IMR-90 (cell line): Measurements from ENCODE around the gene ARL6IP6.

Experiments
- BHLHE40 ChIP-seq: fragments of 150-350 bp; IDR thresholded peaks from 2 replicates; pipeline ENCODE4 v1.6.1; 2016; ENCODE audit warnings: mild to moderate bottlenecking, low read depth, low read length
- CEBPB ChIP-seq: IDR thresholded peaks from 2 replicates; pipeline ENCODE4 v1.6.1; 2012; ENCODE audit warnings: low read depth, low read length, improper control_type of control experiment
- FOS ChIP-seq: fragments of 150-350 bp; IDR thresholded peaks from 2 replicates; pipeline ENCODE4 v1.6.1; 2016; ENCODE audit warnings: low read depth, low read length
- MAFK ChIP-seq: IDR thresholded peaks from 2 replicates; pipeline ENCODE4 v1.6.1; 2012; ENCODE audit warnings: low read depth, low read length, improper control_type of control experiment
- MAZ ChIP-seq: IDR thresholded peaks from 2 replicates; pipeline ENCODE4 v1.6.1; 2012; ENCODE audit warnings: low read depth, mild to moderate bottlenecking, low read length, improper control_type of control experiment, moderate library complexity, borderline replicate concordance
- POLR2A ChIP-seq: IDR thresholded peaks from 2 replicates; pipeline ENCODE4 v1.6.1; 2012; ENCODE audit warnings: mild to moderate bottlenecking, low read depth, low read length
- SMC3 ChIP-seq: fragments of 150-350 bp; IDR thresholded peaks from 2 replicates; pipeline ENCODE4 v1.6.1; 2016; ENCODE audit warnings: low read depth, mild to moderate bottlenecking, antibody characterized with exemption, low read length, moderate library complexity
- TF ChIP-seq, protein P1 (sequence below): conservative IDR thresholded peaks from 2 replicates; pipeline ENCODE4 v1.5.1; 2012; ENCODE audit warnings: mild to moderate bottlenecking, low read depth, low read length, improper control_type of control experiment
- TF ChIP-seq, protein P2 (sequence below): fragments of 150-350 bp; IDR thresholded peaks from 2 replicates; pipeline ENCODE4 v1.6.1; 2017; ENCODE audit warnings: mild to moderate bottlenecking, antibody characterized with exemption, low read length, low read depth

DNA sequence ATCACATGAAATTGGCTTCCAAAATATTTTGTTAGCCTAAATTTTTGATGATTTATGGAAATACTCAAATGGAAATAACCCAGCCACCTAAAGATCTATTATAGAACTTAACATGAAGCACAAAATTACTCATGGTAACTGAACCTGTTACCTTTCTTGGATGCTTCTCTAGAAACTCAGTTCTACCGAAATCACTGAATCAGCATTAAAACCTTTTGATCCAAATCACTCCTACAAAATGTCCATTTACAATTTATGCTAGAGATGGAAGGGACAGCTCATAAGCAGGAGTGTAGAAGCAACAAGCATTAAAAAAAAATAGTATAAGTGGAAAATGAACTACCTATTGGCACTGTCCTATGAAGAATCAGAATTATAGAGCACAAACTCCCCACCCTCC, 3.3 kb upstream of the ARL6IP6 start:
- TF ChIP-seq, protein P1, sequence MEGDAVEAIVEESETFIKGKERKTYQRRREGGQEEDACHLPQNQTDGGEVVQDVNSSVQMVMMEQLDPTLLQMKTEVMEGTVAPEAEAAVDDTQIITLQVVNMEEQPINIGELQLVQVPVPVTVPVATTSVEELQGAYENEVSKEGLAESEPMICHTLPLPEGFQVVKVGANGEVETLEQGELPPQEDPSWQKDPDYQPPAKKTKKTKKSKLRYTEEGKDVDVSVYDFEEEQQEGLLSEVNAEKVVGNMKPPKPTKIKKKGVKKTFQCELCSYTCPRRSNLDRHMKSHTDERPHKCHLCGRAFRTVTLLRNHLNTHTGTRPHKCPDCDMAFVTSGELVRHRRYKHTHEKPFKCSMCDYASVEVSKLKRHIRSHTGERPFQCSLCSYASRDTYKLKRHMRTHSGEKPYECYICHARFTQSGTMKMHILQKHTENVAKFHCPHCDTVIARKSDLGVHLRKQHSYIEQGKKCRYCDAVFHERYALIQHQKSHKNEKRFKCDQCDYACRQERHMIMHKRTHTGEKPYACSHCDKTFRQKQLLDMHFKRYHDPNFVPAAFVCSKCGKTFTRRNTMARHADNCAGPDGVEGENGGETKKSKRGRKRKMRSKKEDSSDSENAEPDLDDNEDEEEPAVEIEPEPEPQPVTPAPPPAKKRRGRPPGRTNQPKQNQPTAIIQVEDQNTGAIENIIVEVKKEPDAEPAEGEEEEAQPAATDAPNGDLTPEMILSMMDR = no peak
- TF ChIP-seq, protein P2, sequence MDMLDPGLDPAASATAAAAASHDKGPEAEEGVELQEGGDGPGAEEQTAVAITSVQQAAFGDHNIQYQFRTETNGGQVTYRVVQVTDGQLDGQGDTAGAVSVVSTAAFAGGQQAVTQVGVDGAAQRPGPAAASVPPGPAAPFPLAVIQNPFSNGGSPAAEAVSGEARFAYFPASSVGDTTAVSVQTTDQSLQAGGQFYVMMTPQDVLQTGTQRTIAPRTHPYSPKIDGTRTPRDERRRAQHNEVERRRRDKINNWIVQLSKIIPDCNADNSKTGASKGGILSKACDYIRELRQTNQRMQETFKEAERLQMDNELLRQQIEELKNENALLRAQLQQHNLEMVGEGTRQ = no peak
- TF ChIP-seq MAFK (peak; percentile 91), POLR2A (no peak), CEBPB (no peak), FOS (no peak), BHLHE40 (no peak), SMC3 (no peak), MAZ (no peak)
